ENCODE data around the gene SLC22A16. TPM values are rescaled to one million over a fixed set of nuclear protein-coding genes. Genes with fewer than 3 reads are reported as not detected.

Gene SLC22A16
- total and polyA plus RNA-seq, 10 of the 15 experiments (the other 5 are each of a cell fraction or from before 2014, with no cell fraction given) = not detected

DNA sequence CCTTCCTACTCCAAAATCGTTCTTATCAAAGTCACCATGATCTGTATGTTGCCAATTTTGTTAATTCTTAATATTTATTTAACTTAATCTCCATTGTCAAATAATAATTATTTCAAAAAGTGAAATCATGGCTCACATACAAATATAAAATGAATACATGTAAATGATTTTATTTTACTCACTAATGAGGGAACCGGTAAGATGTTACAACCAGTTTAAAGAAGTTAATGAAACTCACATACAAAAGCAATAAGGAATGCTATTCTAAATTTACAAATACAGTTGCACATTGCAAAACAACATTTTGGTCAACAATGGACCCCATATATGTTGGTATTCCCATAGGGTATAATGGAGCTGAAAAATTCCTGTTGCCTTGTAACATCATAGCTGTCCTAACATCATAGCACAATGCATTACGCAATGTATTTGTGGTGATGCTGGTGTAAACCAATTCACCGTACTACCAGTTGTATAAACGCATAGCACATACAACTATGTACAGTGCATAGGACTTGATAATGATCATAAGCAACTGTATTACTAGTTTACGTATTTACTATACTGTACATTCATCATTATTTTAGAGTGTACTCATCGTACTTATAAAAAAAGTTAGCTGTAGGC lies 6.5 kb upstream of the SLC22A16 start (continued):
- TF ChIP-seq, protein P1, sequence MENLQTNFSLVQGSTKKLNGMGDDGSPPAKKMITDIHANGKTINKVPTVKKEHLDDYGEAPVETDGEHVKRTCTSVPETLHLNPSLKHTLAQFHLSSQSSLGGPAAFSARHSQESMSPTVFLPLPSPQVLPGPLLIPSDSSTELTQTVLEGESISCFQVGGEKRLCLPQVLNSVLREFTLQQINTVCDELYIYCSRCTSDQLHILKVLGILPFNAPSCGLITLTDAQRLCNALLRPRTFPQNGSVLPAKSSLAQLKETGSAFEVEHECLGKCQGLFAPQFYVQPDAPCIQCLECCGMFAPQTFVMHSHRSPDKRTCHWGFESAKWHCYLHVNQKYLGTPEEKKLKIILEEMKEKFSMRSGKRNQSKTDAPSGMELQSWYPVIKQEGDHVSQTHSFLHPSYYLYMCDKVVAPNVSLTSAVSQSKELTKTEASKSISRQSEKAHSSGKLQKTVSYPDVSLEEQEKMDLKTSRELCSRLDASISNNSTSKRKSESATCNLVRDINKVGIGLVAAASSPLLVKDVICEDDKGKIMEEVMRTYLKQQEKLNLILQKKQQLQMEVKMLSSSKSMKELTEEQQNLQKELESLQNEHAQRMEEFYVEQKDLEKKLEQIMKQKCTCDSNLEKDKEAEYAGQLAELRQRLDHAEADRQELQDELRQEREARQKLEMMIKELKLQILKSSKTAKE (IDR thresholded peaks at IDR 0.05; ENCODE audit: low read depth, poor library complexity, severe bottlenecking) = no peak
- TF ChIP-seq ESRRA (IDR thresholded peaks at IDR 0.05; ENCODE audit: low read length) (no peak), MYC (IDR thresholded peaks at IDR 0.05; ENCODE audit: insufficient read depth, insufficient read length, insufficient replicate concordance, low read length, severe bottlenecking) (no peak), TCF7 (IDR thresholded peaks at IDR 0.05; ENCODE audit: borderline replicate concordance) (no peak), SIX5 (IDR thresholded peaks at IDR 0.05; ENCODE audit: low read depth, low read length, severe bottlenecking) (no peak)

DNA sequence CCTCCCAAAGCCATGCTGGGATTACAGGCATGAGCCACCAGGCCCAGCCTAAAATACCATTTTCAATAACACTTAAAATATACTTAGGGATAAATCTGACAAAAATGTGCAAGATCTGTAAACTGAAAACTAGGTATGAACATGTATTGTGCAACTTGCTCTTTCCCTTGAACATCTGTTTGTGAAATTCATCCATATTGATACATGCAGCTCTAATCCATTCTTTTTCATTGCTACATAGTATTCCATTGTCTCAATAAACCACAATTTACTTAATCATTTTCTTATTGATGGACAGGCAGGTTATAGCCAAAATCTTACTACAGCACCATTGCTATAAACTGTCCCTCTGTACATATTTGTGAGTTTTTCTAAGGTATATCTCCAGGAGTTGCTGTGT lies 4.7 kb upstream of the SLC22A16 start:
- Histone ChIP-seq H3K9ac (ENCODE audit: control insufficient read depth, insufficient read depth, low read length) (no peak overlapping the region), H3K27me3 (replicated peaks in 1 of 2; ENCODE audit: control insufficient read depth in 2 of 2, insufficient read depth in 2 of 2, low read length in 1 of 2) (peaks cover 1 to 2% of the 10 kb centered on the region in 2 experiments; a peak in 2 of 4 replicates), H2AFZ (ENCODE audit: control insufficient read depth, low read depth, low read length) (no peak overlapping the region), H3K36me3 (ENCODE audit: control insufficient read depth in 2 of 2, insufficient read depth in 2 of 2, low read length in 1 of 2) (no peaks in the 10 kb centered on the region), H3K27ac (ENCODE audit: control insufficient read depth, insufficient read depth) (no peak overlapping the region), H3K4me1 (ENCODE audit: control insufficient read depth, insufficient read depth, low read length) (no peaks in the 10 kb centered on the region), H3K79me2 (ENCODE audit: control insufficient read depth, insufficient read depth, low read length) (no peaks in the 10 kb centered on the region), H3K4me3 (no peak overlapping the region), H4K20me1 (ENCODE audit: control insufficient read depth, insufficient read depth) (no peaks in the 10 kb centered on the region), H3K4me2 (ENCODE audit: control insufficient read depth, insufficient read depth) (no peak overlapping the region), H3K9me3 (replicated peaks; ENCODE audit: control insufficient read depth, insufficient read depth, low read length) (no peaks in the 10 kb centered on the region)
- FAIRE-seq (no peak), ATAC-seq (no peak), DNase-seq (ENCODE audit: low read depth, low spot score) (no peak)
- ChIA-PET SMC1A (ENCODE audit: uncharacterized antibody, unreplicated experiment) (no interaction called here), CTCF (no interaction called here), POLR2A (no interaction called here), RAD21 (ENCODE audit: unreplicated experiment) (no interaction called here)
- intact Hi-C loops (cut with micrococcal nuclease; ENCODE audit: unreplicated experiment) = no loop called here
- in situ Hi-C loops (cut with MboI) = no loop called here
- no TSS peak for BruUV-seq (replicated peaks)
- TF ChIP-seq ZNF384 (IDR thresholded peaks at IDR 0.05; ENCODE audit: borderline replicate concordance, low read depth, low read length) = no peak
- no peak for TF ChIP-seq ZNF217 (IDR thresholded peaks at IDR 0.05)
- TF ChIP-seq SREBF2 (IDR thresholded peaks at IDR 0.05; ENCODE audit: low read length) = no peak
- no peak for TF ChIP-seq SPI1 (IDR thresholded peaks at IDR 0.05; ENCODE audit: borderline replicate concordance, insufficient read depth, low read depth, low read length)
- TF ChIP-seq FOXM1 (IDR thresholded peaks at IDR 0.05; ENCODE audit: low read depth, low read length) = no peak
- TF ChIP-seq, protein P2, sequence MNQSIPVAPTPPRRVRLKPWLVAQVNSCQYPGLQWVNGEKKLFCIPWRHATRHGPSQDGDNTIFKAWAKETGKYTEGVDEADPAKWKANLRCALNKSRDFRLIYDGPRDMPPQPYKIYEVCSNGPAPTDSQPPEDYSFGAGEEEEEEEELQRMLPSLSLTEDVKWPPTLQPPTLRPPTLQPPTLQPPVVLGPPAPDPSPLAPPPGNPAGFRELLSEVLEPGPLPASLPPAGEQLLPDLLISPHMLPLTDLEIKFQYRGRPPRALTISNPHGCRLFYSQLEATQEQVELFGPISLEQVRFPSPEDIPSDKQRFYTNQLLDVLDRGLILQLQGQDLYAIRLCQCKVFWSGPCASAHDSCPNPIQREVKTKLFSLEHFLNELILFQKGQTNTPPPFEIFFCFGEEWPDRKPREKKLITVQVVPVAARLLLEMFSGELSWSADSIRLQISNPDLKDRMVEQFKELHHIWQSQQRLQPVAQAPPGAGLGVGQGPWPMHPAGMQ (IDR thresholded peaks at IDR 0.05; ENCODE audit: borderline replicate concordance) = no peak
- no peak for TF ChIP-seq CHD2 (IDR thresholded peaks at IDR 0.05; ENCODE audit: borderline replicate concordance, low read depth, low read length)
- TF ChIP-seq, protein P3, sequence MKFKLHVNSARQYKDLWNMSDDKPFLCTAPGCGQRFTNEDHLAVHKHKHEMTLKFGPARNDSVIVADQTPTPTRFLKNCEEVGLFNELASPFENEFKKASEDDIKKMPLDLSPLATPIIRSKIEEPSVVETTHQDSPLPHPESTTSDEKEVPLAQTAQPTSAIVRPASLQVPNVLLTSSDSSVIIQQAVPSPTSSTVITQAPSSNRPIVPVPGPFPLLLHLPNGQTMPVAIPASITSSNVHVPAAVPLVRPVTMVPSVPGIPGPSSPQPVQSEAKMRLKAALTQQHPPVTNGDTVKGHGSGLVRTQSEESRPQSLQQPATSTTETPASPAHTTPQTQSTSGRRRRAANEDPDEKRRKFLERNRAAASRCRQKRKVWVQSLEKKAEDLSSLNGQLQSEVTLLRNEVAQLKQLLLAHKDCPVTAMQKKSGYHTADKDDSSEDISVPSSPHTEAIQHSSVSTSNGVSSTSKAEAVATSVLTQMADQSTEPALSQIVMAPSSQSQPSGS (IDR thresholded peaks at IDR 0.05; ENCODE audit: low read length) = no peak
- no peak for TF ChIP-seq EZH2 (IDR thresholded peaks at IDR 0.05; ENCODE audit: borderline replicate concordance, control insufficient read depth, low read depth, low read length)
- TF ChIP-seq, protein P4, sequence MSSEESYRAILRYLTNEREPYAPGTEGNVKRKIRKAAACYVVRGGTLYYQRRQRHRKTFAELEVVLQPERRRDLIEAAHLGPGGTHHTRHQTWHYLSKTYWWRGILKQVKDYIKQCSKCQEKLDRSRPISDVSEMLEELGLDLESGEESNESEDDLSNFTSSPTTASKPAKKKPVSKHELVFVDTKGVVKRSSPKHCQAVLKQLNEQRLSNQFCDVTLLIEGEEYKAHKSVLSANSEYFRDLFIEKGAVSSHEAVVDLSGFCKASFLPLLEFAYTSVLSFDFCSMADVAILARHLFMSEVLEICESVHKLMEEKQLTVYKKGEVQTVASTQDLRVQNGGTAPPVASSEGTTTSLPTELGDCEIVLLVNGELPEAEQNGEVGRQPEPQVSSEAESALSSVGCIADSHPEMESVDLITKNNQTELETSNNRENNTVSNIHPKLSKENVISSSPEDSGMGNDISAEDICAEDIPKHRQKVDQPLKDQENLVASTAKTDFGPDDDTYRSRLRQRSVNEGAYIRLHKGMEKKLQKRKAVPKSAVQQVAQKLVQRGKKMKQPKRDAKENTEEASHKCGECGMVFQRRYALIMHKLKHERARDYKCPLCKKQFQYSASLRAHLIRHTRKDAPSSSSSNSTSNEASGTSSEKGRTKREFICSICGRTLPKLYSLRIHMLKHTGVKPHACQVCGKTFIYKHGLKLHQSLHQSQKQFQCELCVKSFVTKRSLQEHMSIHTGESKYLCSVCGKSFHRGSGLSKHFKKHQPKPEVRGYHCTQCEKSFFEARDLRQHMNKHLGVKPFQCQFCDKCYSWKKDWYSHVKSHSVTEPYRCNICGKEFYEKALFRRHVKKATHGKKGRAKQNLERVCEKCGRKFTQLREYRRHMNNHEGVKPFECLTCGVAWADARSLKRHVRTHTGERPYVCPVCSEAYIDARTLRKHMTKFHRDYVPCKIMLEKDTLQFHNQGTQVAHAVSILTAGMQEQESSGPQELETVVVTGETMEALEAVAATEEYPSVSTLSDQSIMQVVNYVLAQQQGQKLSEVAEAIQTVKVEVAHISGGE (CRISPR knock-in tag; IDR thresholded peaks at IDR 0.05) = no peak

Measured in GM12878 (cell line).